Right cardiac atrium (tissue), 5 donors: ENCODE data around the gene PHAF1. TPM values are rescaled to one million over a fixed set of nuclear protein-coding genes. Genes with fewer than 3 reads are reported as not detected.
"Not testable (repeated sequence)": the region's sequence is repeated elsewhere in the genome, so short reads cannot be mapped to it uniquely, and the experiment has no call there.

Experiments used
- ATAC-seq, 2 donors: fragments of 200-7000 bp; cut with Tn5 transposase; one replicate each; pipeline versions ENCODE4 v1.8.0 to v1.9.1; 2020; ENCODE audit warnings: moderate library complexity in 2 of 2, mild to moderate bottlenecking in 1 of 2
- DNase-seq, 3 donors: peaks; one replicate each; pipeline ENCODE4 v3.0.0-alpha.2; 2020
- H3K27ac ChIP-seq: one replicate; pipeline ENCODE4 v1.5.1; 2013; ENCODE audit warnings: mild to moderate bottlenecking, low read length, control low read depth, moderate library complexity
- H3K27me3 ChIP-seq: one replicate; pipeline ENCODE4 v1.6.1; 2013; ENCODE audit not compliant: control insufficient read depth, insufficient read depth
- H3K4me1 ChIP-seq: one replicate; pipeline ENCODE4 v1.6.1; 2013; ENCODE audit warnings: low read length; ENCODE audit not compliant: control insufficient read depth, insufficient read depth
- H3K4me3 ChIP-seq: one replicate; pipeline ENCODE4 v1.5.1; 2013; ENCODE audit warnings: low read length, control low read depth
- H3K9me3 ChIP-seq: one replicate; pipeline ENCODE4 v1.6.1; 2013; ENCODE audit warnings: low read length; ENCODE audit not compliant: control insufficient read depth
- WGBS: extraction: QIAGEN DNeasy Blood & Tissue Kit; methylation state at CpG from one replicate; pipeline ENCODE4 v1.1.7; 2013; 5-methylcytosine and 5-hydroxymethylcytosine counted together
- intact Hi-C, 4 donors: fragments of 100-400 bp; cut with DNase I; formaldehyde crosslinking; loops; one replicate each; pipeline versions ENCODE4 v1.11.0 to v1.14.0; 2022 to 2023
- polyA plus RNA-seq: library from polyadenylated mRNA; stranded (reverse); fragments of 200-250 nt; gene quantifications from one replicate; pipeline ENCODE4 v1.2.3, GENCODE V29; 2013
- total RNA-seq, 4 donors: library from RNA; stranded (reverse); fragmentation: NEBNext Ultra II Directional; extraction: Animal tissue kit (Norgen Biotek cat#: 25700); gene quantifications; one replicate each; pipeline ENCODE4 v1.2.1, GENCODE V29; 2021
- donor health status: healthy with polysubstance abuse.
- donor health status: DM: no; HTN: yes; CAD: no.
- donor health status: DM: no; HTN: no; CAD: no.
- donor health status: DM: no; HTN: yes; CAD: no; lungs with severe emphysema.
- donor health status: DM: yes; HTN: yes; CAD: no.

PHAF1 gene
- total and polyA plus RNA-seq, 5 donors = 7.1 to 11.8 (median 11.6) TPM

- DNase-seq, ATAC-seq, intact Hi-C loops, H3K4me1 ChIP-seq, H3K27me3 ChIP-seq, H3K4me3 ChIP-seq, H3K9me3 ChIP-seq, H3K27ac ChIP-seq: not testable (repeated sequence)
- WGBS = 97% methylated on average over 5 of the region's 5 CpGs
These were observed 13.1 kb downstream of the PHAF1 start for GRCh38 chr16:67122799-67123198.

- H3K4me1 ChIP-seq = no peaks in the 10 kb centered on the region
- no peak overlapping the region for H3K4me3 ChIP-seq
- ATAC-seq (no peak), DNase-seq (no peak)
- H3K27me3 ChIP-seq = no peaks in the 10 kb centered on the region
- no peak overlapping the region for H3K27ac ChIP-seq
- H3K9me3 ChIP-seq = no peaks in the 10 kb centered on the region
- intact Hi-C loops = no loop called here
These were observed 18.7 kb downstream of the PHAF1 start for GRCh38 chr16:67128417-67128816.

- Histone ChIP-seq H3K9me3 (no peaks in the 10 kb centered on the region), H3K4me1 (no peaks in the 10 kb centered on the region), H3K27ac (no peak overlapping the region), H3K27me3 (no peaks in the 10 kb centered on the region), H3K4me3 (no peak overlapping the region)
- intact Hi-C loops = no loop called here
- 94% methylated on average over 3 of the region's 3 CpGs for WGBS
- ATAC-seq = no peak
- DNase-seq = no peak
These were observed 19.1 kb downstream of the PHAF1 start for GRCh38 chr16:67128887-67129286.

GRCh38 chr16:67129422-67129821, 19.7 kb downstream of the PHAF1 start:
- Histone ChIP-seq H3K9me3 (no peaks in the 10 kb centered on the region), H3K27ac (no peak overlapping the region), H3K27me3 (no peaks in the 10 kb centered on the region), H3K4me3 (no peak overlapping the region), H3K4me1 (no peaks in the 10 kb centered on the region)
- ATAC-seq (no peak), DNase-seq (no peak)
- 87% methylated on average over 3 of the region's 3 CpGs for WGBS
- intact Hi-C loops = no loop called here

- no peaks in the 10 kb centered on the region for H3K27me3 ChIP-seq
- DNase-seq (no peak), ATAC-seq (no peak)
- intact Hi-C loops = no loop called here
- H3K9me3 ChIP-seq = no peaks in the 10 kb centered on the region
- H3K4me3 ChIP-seq = no peak overlapping the region
- H3K4me1 ChIP-seq = no peaks in the 10 kb centered on the region
- no peak overlapping the region for H3K27ac ChIP-seq
- WGBS = 46% methylated on average over 3 of the region's 3 CpGs
These were observed 27.9 kb downstream of the PHAF1 start for GRCh38 chr16:67137605-67138004.

GRCh38 chr16:67141391-67141790, 31.6 kb downstream of the PHAF1 start:
- DNase-seq = peak in 1 of 3 donors; percentile 16
- H3K27me3 ChIP-seq = no peaks in the 10 kb centered on the region
- intact Hi-C loops = no loop called here
- H3K9me3 ChIP-seq = no peaks in the 10 kb centered on the region
- no peak for ATAC-seq
- no peaks in the 10 kb centered on the region for H3K4me1 ChIP-seq
- WGBS = 97% methylated on average over 13 of the region's 13 CpGs
- no peak overlapping the region for H3K4me3 ChIP-seq
- no peak overlapping the region for H3K27ac ChIP-seq

- Histone ChIP-seq H3K27ac (no peak overlapping the region), H3K9me3 (no peaks in the 10 kb centered on the region), H3K4me1 (no peaks in the 10 kb centered on the region), H3K27me3 (no peaks in the 10 kb centered on the region), H3K4me3 (no peak overlapping the region)
- DNase-seq (no peak), ATAC-seq (no peak)
- WGBS = 91% methylated on average over 9 of the region's 9 CpGs
- intact Hi-C loops = no loop called here
These were observed 32.6 kb downstream of the PHAF1 start for GRCh38 chr16:67142342-67142741.

- Histone ChIP-seq H3K27me3 (no peaks in the 10 kb centered on the region), H3K4me3 (no peak overlapping the region), H3K27ac (no peak overlapping the region), H3K9me3 (no peaks in the 10 kb centered on the region), H3K4me1 (no peaks in the 10 kb centered on the region)
- ATAC-seq (no peak), DNase-seq (no peak)
- 87% methylated on average over 2 of the region's 2 CpGs for WGBS
- intact Hi-C loops = loop anchor here in 1 of 4 donors (5.0 kb wide), 1 partner anchor 33 kb away; no protein-coding TSS in a partner anchor
These were observed 35.2 kb downstream of the PHAF1 start for GRCh38 chr16:67144943-67145342.

- Histone ChIP-seq H3K4me3 (no peak overlapping the region), H3K27me3 (no peaks in the 10 kb centered on the region), H3K9me3 (no peaks in the 10 kb centered on the region), H3K27ac (no peak overlapping the region), H3K4me1 (no peaks in the 10 kb centered on the region)
- WGBS = 80% methylated on average over 2 of the region's 2 CpGs
- intact Hi-C loops = loop anchor here in 1 of 4 donors (5.0 kb wide), 1 partner anchor 33 kb away; no protein-coding TSS in a partner anchor
- no peak for DNase-seq
- no peak for ATAC-seq
These were observed 36.0 kb downstream of the PHAF1 start for GRCh38 chr16:67145746-67146145.

- Histone ChIP-seq H3K9me3 (no peaks in the 10 kb centered on the region), H3K27me3 (no peaks in the 10 kb centered on the region), H3K4me1 (no peaks in the 10 kb centered on the region), H3K27ac (no peak overlapping the region), H3K4me3 (no peak overlapping the region)
- no peak for ATAC-seq
- no peak for DNase-seq
- WGBS = 78% methylated on average over 7 of the region's 7 CpGs
- intact Hi-C loops = loop anchor here in 1 of 4 donors (5.0 kb wide), 1 partner anchor 34 kb away; no protein-coding TSS in a partner anchor
These were observed 37.0 kb downstream of the PHAF1 start for GRCh38 chr16:67146523-67147357.

GRCh38 chr16:67147437-67148140, 37.8 kb downstream of the PHAF1 start:
- ATAC-seq = no peak

More at GRCh38 chr16:67147437-67148140, 37.8 kb downstream of the PHAF1 start:
- Histone ChIP-seq H3K27ac (no peak overlapping the region), H3K4me3 (no peak overlapping the region), H3K27me3 (no peaks in the 10 kb centered on the region), H3K9me3 (no peaks in the 10 kb centered on the region), H3K4me1 (no peaks in the 10 kb centered on the region)
- 95% methylated on average over 4 of the region's 4 CpGs for WGBS
- intact Hi-C loops = loop anchor here in 1 of 4 donors (5.0 kb wide), 1 partner anchor 35 kb away; no protein-coding TSS in a partner anchor
- no peak for DNase-seq
